Lower leg skin (tissue), 4 donors: ENCODE measurements around the gene DNMBP. TPM values are rescaled to one million over a fixed set of nuclear protein-coding genes. Genes with fewer than 3 reads are reported as not detected.

Experiments used
- DNase-seq, 2 donors: peaks; one replicate each; pipeline ENCODE4 v3.0.0-alpha.2; 2019; ENCODE audit warnings: low spot score in 2 of 2
- H3K4me3 ChIP-seq: fragments of 200-600 bp; sonication (generic); 2 replicates; pipeline ENCODE4 v1.5.1; 2017; ENCODE audit warnings: mild to moderate bottlenecking, low read depth; ENCODE audit not compliant: poor library complexity, severe bottlenecking
- POLR2A ChIP-seq, 2 donors: fragments of 450-650 bp; IDR thresholded peaks; one replicate each; pipeline ENCODE4 v1.6.1; 2016 to 2017; ENCODE audit warnings: antibody characterized with exemption in 2 of 2, mild to moderate bottlenecking in 1 of 2, moderate library complexity in 1 of 2
- WGBS, 2 donors: methylation state at CpG; one replicate each; pipeline ENCODE4 v1.1.5; 2018; 5-methylcytosine and 5-hydroxymethylcytosine counted together
- intact Hi-C: fragments of 100-400 bp; cut with DNase I; formaldehyde crosslinking; loops from one replicate; pipeline ENCODE4 v1.15.0; 2023; ENCODE audit warnings: low total_unique reads
- total RNA-seq, 4 donors: library from RNA; depleted of rRNA; stranded (reverse); fragments of >200 nt; gene quantifications; one replicate each; pipeline ENCODE4 v1.1.0, GENCODE V29; 2016
- TF ChIP-seq, protein P1 (sequence below), 3 donors: fragments of 450-650 bp; IDR thresholded peaks; one replicate each; pipeline ENCODE4 v1.5.1; 2016; ENCODE audit warnings: antibody characterized with exemption in 3 of 3, mild to moderate bottlenecking in 3 of 3, moderate library complexity in 2 of 3

Gene DNMBP
- total RNA-seq, 4 donors from 2014 or later: 39.8 to 78.0 (median 61.9) TPM

DNA sequence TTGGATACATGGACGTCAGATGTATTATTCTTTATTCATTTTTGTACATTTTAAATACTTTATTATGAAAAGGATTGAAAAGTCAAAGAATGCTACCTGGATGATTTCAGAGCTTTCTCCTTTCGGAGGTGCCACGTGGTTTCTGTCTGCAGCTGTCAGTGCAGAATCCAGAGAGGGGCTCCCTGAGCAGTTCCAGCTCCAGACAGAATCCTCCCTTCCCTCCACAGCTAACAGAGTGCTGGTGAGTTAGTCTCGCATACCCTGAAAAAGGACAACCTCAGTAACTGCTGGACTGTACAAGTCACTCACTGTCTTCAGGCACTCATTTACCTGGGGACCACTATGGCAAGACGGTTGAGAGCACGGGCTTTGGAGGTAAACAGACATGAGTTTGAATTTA, 10.9 kb downstream of the DNMBP start:
- intact Hi-C loops: no loop called here
- DNase-seq: no peak
- 88 to 95% methylated on average over 6 of the region's 6 CpGs for WGBS, 2 donors
- H3K4me3 ChIP-seq: no peak overlapping the region
- TF ChIP-seq POLR2A (IDR thresholded peaks at IDR 0.05): no peak
- TF ChIP-seq, protein P1, sequence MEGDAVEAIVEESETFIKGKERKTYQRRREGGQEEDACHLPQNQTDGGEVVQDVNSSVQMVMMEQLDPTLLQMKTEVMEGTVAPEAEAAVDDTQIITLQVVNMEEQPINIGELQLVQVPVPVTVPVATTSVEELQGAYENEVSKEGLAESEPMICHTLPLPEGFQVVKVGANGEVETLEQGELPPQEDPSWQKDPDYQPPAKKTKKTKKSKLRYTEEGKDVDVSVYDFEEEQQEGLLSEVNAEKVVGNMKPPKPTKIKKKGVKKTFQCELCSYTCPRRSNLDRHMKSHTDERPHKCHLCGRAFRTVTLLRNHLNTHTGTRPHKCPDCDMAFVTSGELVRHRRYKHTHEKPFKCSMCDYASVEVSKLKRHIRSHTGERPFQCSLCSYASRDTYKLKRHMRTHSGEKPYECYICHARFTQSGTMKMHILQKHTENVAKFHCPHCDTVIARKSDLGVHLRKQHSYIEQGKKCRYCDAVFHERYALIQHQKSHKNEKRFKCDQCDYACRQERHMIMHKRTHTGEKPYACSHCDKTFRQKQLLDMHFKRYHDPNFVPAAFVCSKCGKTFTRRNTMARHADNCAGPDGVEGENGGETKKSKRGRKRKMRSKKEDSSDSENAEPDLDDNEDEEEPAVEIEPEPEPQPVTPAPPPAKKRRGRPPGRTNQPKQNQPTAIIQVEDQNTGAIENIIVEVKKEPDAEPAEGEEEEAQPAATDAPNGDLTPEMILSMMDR (IDR thresholded peaks at IDR 0.05): no peak

- whole genome bisulfite sequencing, 2 donors: 23 to 26% methylated on average over 4 of the region's 4 CpGs
- no peak overlapping the region for H3K4me3 ChIP-seq
- no peak for DNase-seq
- intact Hi-C loops: no loop called here
- no peak for TF ChIP-seq POLR2A (IDR thresholded peaks at IDR 0.05)
- TF ChIP-seq, protein P1 (IDR thresholded peaks at IDR 0.05): no peak
Observed at GRCh38 chr10:99996671-99997648, 12.8 kb downstream of the DNMBP start.

DNA sequence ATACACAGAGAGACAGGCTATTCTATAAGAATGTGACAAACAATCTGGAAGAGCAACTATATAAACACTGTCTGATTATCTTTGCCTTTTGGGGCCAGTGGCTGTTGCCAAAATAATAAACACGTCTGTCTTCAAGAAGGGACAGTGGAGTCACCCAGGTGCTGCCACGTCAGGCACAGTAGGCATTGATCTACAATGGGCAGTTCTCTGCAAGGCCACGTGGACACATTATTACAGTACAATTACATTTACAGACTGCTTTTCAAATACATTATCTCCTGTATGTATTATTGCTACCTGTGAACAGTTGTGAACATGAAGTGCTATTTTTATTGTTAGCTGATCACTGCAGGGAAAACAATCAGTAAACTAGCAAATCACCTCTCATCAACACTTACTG, 14.0 kb downstream of the DNMBP start:
- no peak for TF ChIP-seq POLR2A (IDR thresholded peaks at IDR 0.05)
- TF ChIP-seq, protein P1 (IDR thresholded peaks at IDR 0.05): no peak
- no peak for DNase-seq

GRCh38 chr10:99995269-99995668, 14.5 kb downstream of the DNMBP start:
- DNase-seq: no peak
- intact Hi-C loops: no loop called here
- TF ChIP-seq, protein P1 (IDR thresholded peaks at IDR 0.05): no peak
- TF ChIP-seq POLR2A (IDR thresholded peaks at IDR 0.05): no peak
- 68 to 85% methylated on average over 3 of the region's 3 CpGs for WGBS, 2 donors
- no peak overlapping the region for H3K4me3 ChIP-seq

More for the DNA sequence above, 14.0 kb downstream of the DNMBP start:
- no peak overlapping the region for H3K4me3 ChIP-seq
- intact Hi-C loops: no loop called here
- 66 to 67% methylated on average over 3 of the region's 3 CpGs for WGBS, 2 donors

- 87 to 93% methylated on average over 5 of the region's 5 CpGs for WGBS, 2 donors
- no peak overlapping the region for H3K4me3 ChIP-seq
- TF ChIP-seq, protein P1 (IDR thresholded peaks at IDR 0.05): no peak
- TF ChIP-seq POLR2A (IDR thresholded peaks at IDR 0.05): no peak
- intact Hi-C loops: no loop called here
- no peak for DNase-seq
Observed at GRCh38 chr10:99994801-99995200, 14.9 kb downstream of the DNMBP start.
